ENCODE data around the gene LILRA5.

- TF ChIP-seq, protein P1, sequence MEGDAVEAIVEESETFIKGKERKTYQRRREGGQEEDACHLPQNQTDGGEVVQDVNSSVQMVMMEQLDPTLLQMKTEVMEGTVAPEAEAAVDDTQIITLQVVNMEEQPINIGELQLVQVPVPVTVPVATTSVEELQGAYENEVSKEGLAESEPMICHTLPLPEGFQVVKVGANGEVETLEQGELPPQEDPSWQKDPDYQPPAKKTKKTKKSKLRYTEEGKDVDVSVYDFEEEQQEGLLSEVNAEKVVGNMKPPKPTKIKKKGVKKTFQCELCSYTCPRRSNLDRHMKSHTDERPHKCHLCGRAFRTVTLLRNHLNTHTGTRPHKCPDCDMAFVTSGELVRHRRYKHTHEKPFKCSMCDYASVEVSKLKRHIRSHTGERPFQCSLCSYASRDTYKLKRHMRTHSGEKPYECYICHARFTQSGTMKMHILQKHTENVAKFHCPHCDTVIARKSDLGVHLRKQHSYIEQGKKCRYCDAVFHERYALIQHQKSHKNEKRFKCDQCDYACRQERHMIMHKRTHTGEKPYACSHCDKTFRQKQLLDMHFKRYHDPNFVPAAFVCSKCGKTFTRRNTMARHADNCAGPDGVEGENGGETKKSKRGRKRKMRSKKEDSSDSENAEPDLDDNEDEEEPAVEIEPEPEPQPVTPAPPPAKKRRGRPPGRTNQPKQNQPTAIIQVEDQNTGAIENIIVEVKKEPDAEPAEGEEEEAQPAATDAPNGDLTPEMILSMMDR (IDR thresholded peaks at IDR 0.05), result no peak
- no peak for TF ChIP-seq EP300 (IDR thresholded peaks at IDR 0.05)
These were observed 15.1 kb downstream of the LILRA5 start for GRCh38 chr19:54297759-54298305.
